Stimulated activated CD4-positive, alpha-beta T cell treated with anti-CD3 and anti-CD28 coated beads, Interleukin-4, amount 100 ng/mL, for 1 hour (primary cell): ENCODE measurements around the gene BRIP1.
"Not testable (repeated sequence)": the region's sequence is repeated elsewhere in the genome, so short reads cannot be mapped to it uniquely, and the experiment has no call there.

Experiments used
- DNase-seq: peaks from one replicate; pipeline ENCODE4 v3.0.0-alpha.2; 2020

Gene BRIP1

GRCh38 chr17:61795546-61795945 is 67.8 kb downstream of the BRIP1 start:
- DNase-seq = no peak

- DNase-seq = no peak
These were observed 68.5 kb downstream of the BRIP1 start for GRCh38 chr17:61794792-61795191.

DNA sequence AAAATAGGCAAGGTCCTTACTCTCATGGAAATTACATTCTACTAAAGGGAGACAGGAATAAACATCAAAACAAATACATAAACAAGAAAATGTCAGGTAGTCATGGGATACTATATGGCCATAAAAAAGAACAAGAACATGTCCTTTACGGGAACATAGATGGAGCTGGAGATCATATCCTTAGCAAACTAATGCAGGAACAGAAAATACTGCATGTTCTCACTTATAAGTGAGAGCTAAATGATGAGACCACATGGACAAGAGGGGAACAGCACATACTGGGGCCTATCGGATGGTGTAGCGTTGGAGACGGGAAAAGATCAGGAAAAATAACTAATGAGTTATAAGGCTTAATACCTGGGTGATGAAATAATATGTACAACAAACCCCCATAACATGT is 69.1 kb downstream of the BRIP1 start:
- no peak for DNase-seq

GRCh38 chr17:61793565-61793964 is 69.8 kb downstream of the BRIP1 start:
- no peak for DNase-seq

- DNase-seq = no peak
These were observed 73.5 kb downstream of the BRIP1 start for GRCh38 chr17:61789872-61790271.

DNA sequence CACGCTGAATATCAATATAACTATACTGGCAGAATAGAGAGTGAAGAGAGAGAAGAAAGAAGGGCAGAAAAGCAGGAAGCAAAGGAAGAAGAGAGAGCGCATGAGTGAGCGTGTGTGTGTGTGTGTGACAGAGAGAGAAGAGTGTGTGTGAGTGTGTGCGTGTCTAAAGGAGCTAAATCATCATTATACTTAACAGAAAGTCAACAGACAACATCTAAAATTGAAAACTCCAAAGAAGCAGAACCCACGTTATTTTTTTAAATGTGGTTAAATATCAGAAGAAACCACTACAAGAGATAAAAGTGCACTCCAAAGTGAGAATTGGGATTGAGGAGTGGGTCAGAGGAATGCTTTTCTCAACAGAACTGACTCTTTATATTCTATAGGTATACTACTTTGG is 77.2 kb downstream of the BRIP1 start:
- no peak for DNase-seq

DNA sequence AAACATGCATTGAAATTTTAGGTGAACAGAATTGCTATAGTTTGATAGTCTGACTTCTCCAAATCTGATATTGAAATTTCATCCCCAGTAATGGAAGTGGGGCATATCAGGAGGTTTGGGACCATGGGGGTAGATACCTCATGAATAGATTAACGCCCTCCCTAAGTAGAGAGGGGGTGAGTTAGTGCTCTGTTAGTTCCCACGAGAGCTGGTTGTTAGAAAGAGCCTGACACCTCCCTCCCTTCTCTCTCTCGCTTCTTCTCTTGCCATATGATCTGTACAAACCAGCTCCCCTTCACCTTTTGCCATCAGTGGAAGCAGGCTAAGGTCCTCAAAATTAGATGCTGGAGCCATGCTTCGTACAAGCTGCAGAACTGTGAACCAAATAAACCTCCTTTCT is 78.8 kb downstream of the BRIP1 start:
- DNase-seq = no peak

DNA sequence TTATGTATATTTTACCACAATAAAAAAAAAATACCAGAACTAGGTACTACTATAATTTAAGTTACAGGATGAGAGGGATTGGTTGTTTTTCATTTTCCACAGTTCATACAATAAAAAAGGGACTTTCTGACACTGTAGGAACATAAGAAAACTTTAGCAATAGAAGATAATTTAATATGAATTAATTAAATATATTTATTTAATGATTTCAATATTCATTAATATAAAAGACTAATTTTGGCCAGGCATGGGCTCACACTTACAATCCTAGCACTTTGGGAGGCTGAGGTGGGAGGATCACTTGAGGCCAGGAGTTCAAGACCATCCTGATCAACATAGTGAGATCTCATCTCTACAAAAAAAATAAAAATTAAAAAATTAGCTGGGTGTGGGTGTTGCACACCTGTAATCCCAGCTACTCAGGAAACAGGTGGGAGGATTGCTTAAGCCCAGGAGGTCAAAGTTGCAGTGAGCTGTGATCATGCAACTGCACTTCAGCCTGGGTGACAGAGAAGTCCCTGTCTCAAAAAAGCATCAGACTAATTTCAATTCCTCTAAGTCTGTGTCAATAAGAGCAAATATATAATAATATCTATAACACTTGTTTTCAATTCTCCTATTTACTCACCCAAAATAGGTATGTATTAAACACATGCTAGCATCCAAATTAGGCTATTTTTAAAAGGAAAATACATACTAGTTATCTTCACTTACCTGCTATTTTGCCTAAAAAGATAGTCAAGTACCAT is 79.6 kb downstream of the BRIP1 start:
- DNase-seq = no peak

DNA sequence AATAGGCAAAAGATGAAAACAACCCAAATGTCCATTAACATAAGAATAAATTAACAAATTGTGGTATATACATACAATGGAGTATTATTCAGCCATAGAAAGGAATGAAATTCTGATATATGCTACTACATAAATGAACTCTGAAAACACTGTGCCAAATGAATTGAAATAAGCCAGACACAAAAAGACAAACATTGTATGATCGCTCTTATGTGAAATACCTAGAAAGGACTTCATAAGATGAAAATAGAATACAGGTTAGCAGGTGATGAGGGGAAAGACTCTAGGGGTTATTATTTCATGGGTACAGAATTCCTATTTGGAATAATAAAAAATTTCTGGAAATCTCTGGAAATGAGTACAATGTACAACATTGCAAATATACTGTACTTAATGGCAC is 80.2 kb downstream of the BRIP1 start:
- DNase-seq = no peak

DNA sequence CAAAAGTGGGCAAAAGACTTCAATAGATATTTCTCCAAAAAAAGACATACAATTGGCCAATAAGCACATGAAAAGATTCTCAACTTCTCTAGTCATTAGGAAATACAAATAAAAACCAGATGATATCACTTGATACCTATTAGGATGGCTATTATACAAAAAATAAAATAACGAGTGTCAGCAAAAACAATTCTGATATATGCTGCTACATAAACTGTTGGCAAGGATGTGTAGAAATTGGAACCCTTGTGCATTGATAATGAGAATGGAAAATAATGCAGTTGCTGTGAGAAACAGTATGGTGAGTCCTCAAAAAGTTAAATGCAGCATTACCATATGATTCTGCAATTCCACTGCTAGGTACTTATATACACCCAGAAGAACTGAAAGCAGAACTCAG is 80.6 kb downstream of the BRIP1 start:
- no peak for DNase-seq

GRCh38 chr17:61775364-61775763 is 88.0 kb downstream of the BRIP1 start:
- no peak for DNase-seq

DNA sequence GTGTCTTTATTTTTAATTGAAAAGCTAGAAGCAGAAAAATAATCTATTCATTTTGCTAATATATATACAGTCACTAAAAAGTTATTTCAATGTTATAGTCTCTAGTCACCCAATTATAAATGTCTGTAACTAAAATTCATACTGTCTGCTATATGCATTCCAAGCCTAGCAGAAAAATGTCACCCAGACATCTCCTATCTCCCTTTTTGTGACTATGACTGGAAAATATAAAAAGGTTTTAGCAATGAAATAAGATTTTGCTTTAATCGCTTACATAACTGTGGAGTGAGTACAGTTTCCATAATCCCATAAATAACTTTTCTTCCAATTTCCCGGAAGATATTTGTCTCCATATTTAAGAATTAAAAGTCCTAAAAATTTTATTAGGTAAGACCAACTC is 88.6 kb downstream of the BRIP1 start:
- DNase-seq = no peak

DNA sequence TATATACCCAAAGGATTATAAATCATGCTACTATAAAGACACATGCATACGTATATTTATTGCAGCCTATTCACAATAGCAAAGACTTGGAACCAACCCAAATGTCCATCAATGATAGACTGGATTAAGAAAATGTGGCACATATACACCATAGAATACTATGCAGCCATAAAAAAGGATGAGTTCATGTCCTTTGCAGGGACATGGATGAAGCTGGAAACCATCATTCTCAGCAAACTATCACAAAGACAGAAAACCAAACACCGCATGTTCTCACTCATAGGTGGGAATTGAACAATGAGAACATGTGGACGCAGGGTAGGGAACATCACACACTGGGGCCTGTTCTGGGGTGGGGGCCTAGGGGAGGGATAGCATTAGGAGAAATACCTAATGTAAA is 89.2 kb downstream of the BRIP1 start:
- not testable (repeated sequence) for DNase-seq

GRCh38 chr17:61770752-61771533 is 92.4 kb downstream of the BRIP1 start:
- DNase-seq = no peak

- no peak for DNase-seq
These were observed 93.3 kb downstream of the BRIP1 start for GRCh38 chr17:61770043-61770442.

DNA sequence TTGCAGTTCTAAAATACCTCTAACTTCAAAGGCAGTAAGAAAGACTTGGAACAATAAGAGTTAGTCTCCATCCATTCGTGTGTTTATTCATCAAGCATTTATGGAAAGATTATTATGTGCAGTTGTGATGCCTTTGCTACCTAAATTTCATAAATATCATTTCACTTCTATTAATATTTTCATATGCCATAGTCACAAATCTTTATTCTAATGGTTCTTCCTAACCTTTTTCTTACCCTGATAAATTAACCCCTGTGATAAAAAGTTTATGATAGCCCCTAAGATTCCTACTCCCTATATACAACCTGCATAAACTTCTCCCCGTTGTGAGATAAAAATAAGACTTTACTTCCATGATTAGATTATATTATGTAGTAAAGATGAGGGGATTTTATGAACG is 94.9 kb downstream of the BRIP1 start:
- DNase-seq = no peak

DNA sequence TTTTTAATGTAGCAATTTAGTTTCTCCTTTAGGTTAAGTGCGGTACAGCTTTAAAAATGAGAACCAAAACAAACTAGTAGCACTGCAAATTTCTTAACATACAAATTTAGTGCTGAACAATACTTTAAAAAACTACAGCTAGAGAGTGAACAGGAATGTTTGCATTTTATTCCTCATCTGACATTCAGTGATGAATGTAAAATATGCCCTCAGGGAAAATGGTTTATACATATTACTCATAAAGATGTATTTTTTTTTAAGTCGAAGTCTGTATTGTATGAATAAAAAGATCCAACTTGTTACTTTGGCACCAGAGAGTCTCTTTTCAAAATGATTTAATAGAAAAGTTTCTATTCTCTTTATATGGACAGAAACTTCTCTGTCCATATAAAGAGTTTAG is 96.8 kb downstream of the BRIP1 start:
- no peak for DNase-seq

GRCh38 chr17:61764846-61765245 is 98.5 kb downstream of the BRIP1 start:
- DNase-seq = no peak

- DNase-seq = no peak
These were observed 101.5 kb downstream of the BRIP1 start for GRCh38 chr17:61761827-61762226.

DNA sequence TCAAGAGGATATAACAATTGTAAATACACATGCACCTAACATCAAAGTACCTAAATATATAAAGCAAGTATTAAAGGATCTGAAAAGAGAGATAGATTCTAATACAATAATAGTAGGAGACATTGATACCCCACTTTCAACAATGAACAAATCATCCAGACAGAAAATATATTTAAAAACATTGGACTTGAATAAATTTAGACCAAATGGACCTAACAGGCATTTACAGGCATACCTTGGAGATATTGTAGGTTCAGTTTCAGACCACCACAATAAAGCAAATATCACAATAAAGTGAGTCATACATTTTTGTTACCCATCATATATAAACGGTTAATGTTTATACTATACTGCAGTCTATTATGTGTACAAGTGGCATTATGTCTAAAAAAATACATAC is 104.0 kb downstream of the BRIP1 start:
- DNase-seq = no peak

GRCh38 chr17:61758430-61758829 is 104.9 kb downstream of the BRIP1 start:
- DNase-seq = no peak

DNA sequence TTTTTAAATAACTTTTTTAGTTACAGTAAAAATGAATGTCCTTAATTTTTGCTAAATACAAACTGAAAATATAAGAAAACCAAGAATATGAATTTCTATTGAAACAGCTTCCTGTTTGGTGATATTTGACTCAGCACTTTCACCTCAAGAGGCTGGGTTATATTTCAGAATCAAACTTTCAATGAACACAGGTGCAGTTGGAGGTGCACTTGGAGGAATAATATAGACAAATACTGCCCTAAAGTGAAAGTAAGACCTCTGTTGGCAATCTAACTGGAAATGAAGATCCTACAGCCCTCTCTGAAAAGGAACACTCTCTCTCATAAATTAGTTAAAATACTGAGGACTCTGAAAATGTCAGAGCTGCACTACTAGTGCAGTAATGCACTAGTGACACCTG is 106.2 kb downstream of the BRIP1 start:
- DNase-seq = no peak

DNA sequence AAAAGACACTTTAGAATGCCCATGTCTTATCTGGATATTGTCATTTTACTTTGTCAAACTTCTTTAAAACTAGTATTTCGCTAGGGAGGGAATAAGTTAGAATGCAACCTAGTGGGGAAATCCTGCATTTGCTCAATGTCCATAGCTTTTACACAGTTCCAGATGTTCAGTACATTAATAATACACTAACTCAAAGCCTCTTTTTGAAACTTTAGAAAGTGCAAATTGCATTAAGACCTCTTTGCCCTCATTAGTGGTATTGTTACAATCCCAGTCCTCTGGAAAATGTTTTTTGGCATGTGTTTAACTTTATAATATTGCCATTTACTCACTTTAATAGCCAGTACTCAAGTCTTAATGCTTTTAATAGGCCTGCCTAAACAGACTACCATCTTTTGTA is 106.8 kb downstream of the BRIP1 start:
- DNase-seq = no peak

DNA sequence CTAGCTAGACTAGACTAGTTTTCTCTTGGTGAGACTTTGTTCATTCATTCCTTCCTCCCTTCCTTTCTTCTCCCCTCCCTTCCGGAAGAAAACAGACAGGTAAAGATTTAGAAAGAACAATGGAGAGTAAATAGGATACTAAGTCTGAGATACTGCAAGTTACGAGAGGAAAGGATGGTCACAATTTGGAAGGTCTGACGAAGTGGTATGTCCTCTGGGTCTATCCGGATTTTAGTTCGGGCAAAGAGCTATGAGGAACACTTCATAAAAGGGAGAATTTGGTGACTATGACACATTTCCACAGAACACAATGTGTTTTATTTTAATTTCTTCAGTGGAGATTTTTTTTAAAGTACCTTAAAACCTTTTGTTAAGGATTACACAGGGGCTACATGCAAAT is 107.7 kb downstream of the BRIP1 start:
- DNase-seq = no peak

DNA sequence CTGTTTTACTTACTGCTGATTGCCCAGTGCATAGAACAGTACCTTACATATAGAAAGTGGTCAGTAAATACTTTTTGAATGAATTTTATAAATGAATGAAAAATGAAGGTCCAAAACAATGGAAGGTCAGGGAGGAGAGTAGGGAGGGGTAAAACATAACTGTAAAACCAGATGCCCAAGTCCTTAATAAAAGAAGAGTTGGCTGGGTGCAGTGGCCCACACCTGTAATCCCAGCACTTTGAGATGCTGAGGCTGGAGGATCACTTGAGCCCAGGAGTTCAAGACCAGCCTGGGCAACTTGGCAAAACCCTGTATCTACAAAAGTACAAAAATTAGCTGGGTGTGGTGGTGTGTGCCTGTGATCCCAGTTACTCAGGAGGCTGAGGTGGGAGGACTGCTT is 108.2 kb downstream of the BRIP1 start:
- DNase-seq = no peak
